ENCODE data around the gene LHFPL3.

Gene LHFPL3

GRCh38 chr7:104943502-104944343 lies 615.3 kb downstream of the LHFPL3 start:
- peak; percentile 86 for DNase-seq

- no peak for DNase-seq
Observed at GRCh38 chr7:104945599-104945956, 617.2 kb downstream of the LHFPL3 start.

- DNase-seq = no peak
Observed at GRCh38 chr7:104946338-104946737, 617.9 kb downstream of the LHFPL3 start.

GRCh38 chr7:104950006-104950405 lies 621.6 kb downstream of the LHFPL3 start:
- DNase-seq = no peak

GRCh38 chr7:104950754-104951153 lies 622.4 kb downstream of the LHFPL3 start:
- DNase-seq = no peak

GRCh38 chr7:104951546-104951945 lies 623.1 kb downstream of the LHFPL3 start:
- no peak for DNase-seq

GRCh38 chr7:104955276-104955675 lies 626.9 kb downstream of the LHFPL3 start:
- DNase-seq = no peak

All from stimulated activated CD4-positive, alpha-beta T cell treated with anti-CD3 and anti-CD28 coated beads, Interleukin-1b, Interleukin-23, amount 100 ng/mL, for 48 hours (primary cell).